HEK293T (cell line): ENCODE results near the gene CIZ1.

Experiments used
- CTCF ChIA-PET: fragments of 350-600 bp; formaldehyde crosslinking; extraction: SDS; loops from one replicate; lab custom pipeline; 2021; ENCODE audit warnings: antibody characterized with exemption, inconsistent platforms; lab: Yijun Ruan, JAX
- POLR2A ChIA-PET: fragments of 350-600 bp; formaldehyde crosslinking; extraction: SDS; loops from one replicate; lab custom pipeline; 2020; ENCODE audit warnings: antibody characterized with exemption, inconsistent platforms; lab: Yijun Ruan, JAX
- DNase-seq: peaks from one replicate; pipeline ENCODE4 v3.0.0; 2012; ENCODE audit warnings: mixed read lengths; ENCODE audit errors: extremely low spot score
- ARNT ChIP-seq: fragments of 450-650 bp; IDR thresholded peaks from 2 replicates; pipeline ENCODE4 v1.6.1; 2017; ENCODE audit warnings: mild to moderate bottlenecking
- BHLHE40 ChIP-seq: fragments of 450-650 bp; IDR thresholded peaks from 2 replicates; pipeline ENCODE4 v1.6.1; 2016; ENCODE audit warnings: mild to moderate bottlenecking, moderate library complexity, borderline replicate concordance
- CTBP1 ChIP-seq: fragments of 450-650 bp; IDR thresholded peaks from 2 replicates; pipeline ENCODE4 v1.6.1; 2016; ENCODE audit warnings: borderline replicate concordance
- ELF4 ChIP-seq: fragments of 450-650 bp; IDR thresholded peaks from 2 replicates; pipeline ENCODE4 v1.6.1; 2017; ENCODE audit warnings: antibody characterized with exemption
- FOXA1 ChIP-seq: fragments of 450-650 bp; IDR thresholded peaks from 2 replicates; pipeline ENCODE4 v1.6.1; 2016; ENCODE audit warnings: mild to moderate bottlenecking
- FOXK2 ChIP-seq: fragments of 450-650 bp; IDR thresholded peaks from 2 replicates; pipeline ENCODE4 v1.6.1; 2016; ENCODE audit warnings: mild to moderate bottlenecking
- FOXM1 ChIP-seq: fragments of 450-650 bp; IDR thresholded peaks from 2 replicates; pipeline ENCODE4 v1.6.1; 2017; ENCODE audit warnings: mild to moderate bottlenecking, borderline replicate concordance
- HDGF ChIP-seq: fragments of 450-650 bp; IDR thresholded peaks from 2 replicates; pipeline ENCODE4 v1.6.1; 2017; ENCODE audit warnings: antibody characterized with exemption, borderline replicate concordance
- L3MBTL2 ChIP-seq: fragments of 450-650 bp; conservative IDR thresholded peaks from 2 replicates; pipeline ENCODE4 v1.6.1; 2016; ENCODE audit warnings: mild to moderate bottlenecking
- LEF1 ChIP-seq: fragments of 450-650 bp; IDR thresholded peaks from 2 replicates; pipeline ENCODE4 v1.6.1; 2017; ENCODE audit warnings: mild to moderate bottlenecking, borderline replicate concordance
- NFRKB ChIP-seq: fragments of 450-650 bp; IDR thresholded peaks from 2 replicates; pipeline ENCODE4 v1.6.1; 2016; ENCODE audit warnings: mild to moderate bottlenecking, moderate library complexity
- PKNOX1 ChIP-seq: fragments of 450-650 bp; IDR thresholded peaks from 2 replicates; pipeline ENCODE4 v1.6.1; 2016
- SP1 ChIP-seq: fragments of 450-650 bp; IDR thresholded peaks from 2 replicates; pipeline ENCODE4 v1.6.1; 2017
- SUZ12 ChIP-seq: fragments of 450-650 bp; IDR thresholded peaks from 2 replicates; pipeline ENCODE4 v1.6.1; 2016; ENCODE audit warnings: mild to moderate bottlenecking
- TARDBP ChIP-seq: fragments of 450-650 bp; IDR thresholded peaks from 2 replicates; pipeline ENCODE4 v1.6.1; 2016
- ZNF384 ChIP-seq: fragments of 450-650 bp; IDR thresholded peaks from 2 replicates; pipeline ENCODE4 v1.6.1; 2016

Gene CIZ1

DNA sequence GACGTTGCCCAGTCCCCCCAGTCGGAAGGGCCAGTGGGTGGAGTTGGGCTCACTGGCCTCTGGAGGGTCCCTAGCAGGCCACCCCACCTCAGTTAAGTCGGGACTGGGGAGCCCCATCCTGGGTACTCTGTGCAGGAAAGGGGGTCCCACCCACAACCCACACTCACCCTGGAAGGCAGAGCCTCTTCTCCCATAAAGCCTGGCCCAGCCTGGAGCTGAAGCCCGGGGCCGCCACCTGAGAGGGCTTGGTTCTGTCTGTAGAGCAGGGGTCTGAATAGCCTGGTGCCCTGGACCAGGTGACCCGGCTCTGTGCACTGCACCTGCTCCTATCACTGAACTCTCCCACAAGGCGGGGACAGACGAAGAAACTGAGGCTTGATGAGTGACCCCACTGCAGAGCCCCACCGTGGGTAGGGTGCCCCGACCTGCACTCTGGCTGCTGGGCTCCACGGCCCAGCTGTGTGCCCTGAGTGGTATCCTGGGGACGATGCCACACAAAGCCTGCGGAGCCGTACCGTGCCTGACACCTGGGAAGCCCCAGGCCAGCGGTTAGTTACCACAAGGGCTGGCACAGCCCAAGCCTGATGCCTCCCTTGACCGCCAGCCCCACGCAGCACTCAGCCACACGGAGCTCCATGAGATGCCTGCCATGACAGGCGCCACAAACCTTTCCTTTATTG lies 71.2 kb downstream of the CIZ1 start:
- DNase-seq: no peak
- no peak for TF ChIP-seq CTBP1
- no peak for TF ChIP-seq FOXK2
- TF ChIP-seq HDGF: no peak
- no peak for TF ChIP-seq SP1
- no peak for TF ChIP-seq SUZ12
- no peak for TF ChIP-seq LEF1
- TF ChIP-seq FOXA1: no peak
- TF ChIP-seq BHLHE40: no peak
- TF ChIP-seq ELF4: no peak
- no peak for TF ChIP-seq TARDBP
- no peak for TF ChIP-seq L3MBTL2
- no peak for TF ChIP-seq ZNF384
- CTCF ChIA-PET: interaction anchor here (0.8 to 1.0 kb wide), 2 partner anchors 28 to 29 kb away, joined by 3 to 4 read pairs; no protein-coding TSS in a partner anchor
- POLR2A ChIA-PET: no interaction called here

GRCh38 chr9:128118971-128119665 lies 72.3 kb downstream of the CIZ1 start:
- TF ChIP-seq HDGF (no peak), ARNT (no peak), CTBP1 (no peak), LEF1 (no peak), PKNOX1 (no peak), ELF4 (no peak), L3MBTL2 (no peak), FOXM1 (no peak), NFRKB (no peak), SP1 (no peak), TARDBP (no peak), BHLHE40 (no peak), FOXA1 (no peak), FOXK2 (no peak), ZNF384 (no peak)
- ChIA-PET CTCF (interaction anchor here (1.0 kb wide), 1 partner anchor 27 kb away, joined by 3 read pairs; no protein-coding TSS in a partner anchor), POLR2A (no interaction called here)
- no peak for DNase-seq

DNA sequence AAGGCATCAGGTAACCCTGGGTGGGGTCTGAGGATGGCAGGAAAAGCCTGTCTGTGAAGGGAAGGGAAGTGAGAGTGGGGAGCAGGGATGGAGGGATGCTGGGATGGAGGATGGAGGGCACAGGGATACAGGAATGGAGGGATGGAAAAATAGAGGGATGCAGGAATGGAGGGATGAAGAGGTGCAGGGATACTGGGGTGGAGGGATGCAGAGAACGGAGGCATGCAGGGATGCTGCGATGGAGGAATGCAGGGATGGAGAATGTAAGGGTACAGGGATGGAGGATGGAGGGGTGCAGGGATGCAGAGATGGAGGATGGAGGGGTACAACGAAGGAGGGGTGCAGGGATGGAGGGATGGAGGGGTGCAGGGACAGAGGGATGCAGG lies 72.9 kb downstream of the CIZ1 start:
- CTCF ChIA-PET: interaction anchor here (0.8 to 1.8 kb wide), 8 partner anchors 8 to 74 kb away, joined by 3 to 12 read pairs (median 6); no protein-coding TSS in a partner anchor
- POLR2A ChIA-PET: no interaction called here
- TF ChIP-seq SUZ12 (no peak), SP1 (no peak), BHLHE40 (no peak), FOXA1 (no peak), L3MBTL2 (no peak), TARDBP (no peak), CTBP1 (no peak), FOXK2 (no peak), HDGF (no peak), ZNF384 (no peak), PKNOX1 (no peak), NFRKB (no peak), ARNT (no peak), ELF4 (no peak)
- no peak for DNase-seq

DNA sequence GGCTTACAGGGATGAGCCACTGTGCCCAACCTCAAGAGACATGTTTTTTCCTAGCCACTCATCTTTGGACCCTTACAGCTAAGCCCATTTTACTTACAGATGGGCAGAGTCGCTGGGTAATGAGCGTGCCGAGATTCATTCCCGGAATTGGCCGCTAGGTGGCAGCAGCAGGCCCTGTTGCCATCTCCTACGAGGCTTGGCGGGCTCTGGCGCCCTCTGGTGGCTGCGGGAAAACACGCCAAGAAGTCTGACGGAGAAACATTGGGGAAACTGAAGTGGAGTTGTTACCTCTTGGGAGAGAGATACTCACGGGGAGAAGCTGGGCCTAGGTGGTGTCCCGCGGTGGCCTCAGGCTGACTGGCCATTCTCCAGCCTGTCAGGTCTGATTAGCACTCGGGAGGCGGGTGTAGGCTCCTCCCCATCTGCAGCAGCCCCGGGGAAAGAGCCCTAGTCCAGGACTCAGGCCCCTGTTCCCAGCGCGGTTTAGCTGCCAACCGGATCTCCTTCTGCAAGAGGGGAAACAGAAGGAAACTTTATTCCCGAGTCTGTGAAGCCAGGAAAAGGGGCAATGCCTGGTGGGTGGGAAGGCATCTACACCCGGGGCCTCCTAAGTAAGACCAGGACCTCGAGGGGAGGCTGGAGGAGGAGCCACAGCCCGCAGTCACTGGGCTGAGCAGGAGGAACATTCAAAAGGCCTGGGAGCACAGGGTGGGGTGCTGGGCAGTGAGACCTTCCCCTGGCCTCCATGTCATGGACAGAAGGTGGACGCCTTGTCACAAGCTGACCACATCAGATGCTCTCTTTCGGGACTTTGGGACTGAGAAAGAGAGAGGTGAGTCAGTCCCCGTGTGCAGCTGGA lies 73.5 kb downstream of the CIZ1 start:
- ChIA-PET CTCF (interaction anchor here (0.6 to 1.8 kb wide), 24 partner anchors 8 to 461 kb away, joined by 3 to 12 read pairs (median 4); partner anchors contain the start of gene SLC25A25), POLR2A (no interaction called here)
- DNase-seq: peak; percentile 89
- peak; percentile 67 for TF ChIP-seq ARNT
- no peak for TF ChIP-seq ZNF384

DNA sequence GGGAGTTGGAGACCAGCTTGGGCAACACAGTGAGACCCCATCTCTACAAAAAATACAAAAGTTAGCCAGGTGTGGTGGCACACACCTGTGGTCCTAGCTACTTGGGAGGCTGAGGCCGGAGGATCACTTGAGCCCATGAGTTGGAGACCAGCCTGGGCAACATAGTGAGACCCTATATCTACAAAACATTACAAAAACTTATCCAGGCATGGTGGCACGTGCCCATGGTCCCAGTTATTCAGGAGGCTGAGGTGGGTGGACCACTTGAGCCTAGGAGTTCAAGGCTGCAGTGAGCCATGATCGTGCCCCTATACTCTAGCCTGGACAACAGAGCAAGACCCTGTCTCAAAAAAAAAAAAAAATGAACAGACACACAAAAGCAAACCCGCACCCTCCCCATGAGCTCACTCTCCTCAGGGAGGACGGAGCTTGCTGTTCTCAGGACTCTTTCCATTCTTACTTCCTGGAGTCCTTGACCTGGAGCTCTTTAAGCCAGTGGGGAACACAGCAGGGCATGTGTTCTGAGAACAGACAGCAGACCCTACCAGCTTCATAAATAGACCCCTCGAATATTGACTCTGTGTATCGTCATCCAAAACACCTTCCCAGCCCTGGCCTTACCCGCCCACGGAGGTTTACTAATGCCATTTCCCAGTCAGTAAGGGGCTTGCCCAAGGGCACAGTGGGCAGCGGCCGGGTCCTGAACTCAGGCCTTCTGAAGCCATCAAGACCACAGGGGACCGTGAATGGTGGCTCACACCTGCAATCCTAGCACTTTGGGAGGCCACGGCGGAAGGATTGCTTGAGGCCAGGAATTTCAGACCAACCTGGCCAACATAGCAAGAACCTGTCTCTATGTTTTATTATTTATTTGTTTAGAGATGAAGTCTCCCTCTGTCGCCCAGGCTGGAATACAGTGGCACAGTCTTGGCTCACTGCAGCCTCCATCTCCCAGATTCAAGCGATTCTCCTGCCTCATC lies 75.0 kb downstream of the CIZ1 start:
- POLR2A ChIA-PET: interaction anchor here (1.3 kb wide), 1 partner anchor 16 kb away, joined by 3 read pairs; no protein-coding TSS in a partner anchor
- no peak for TF ChIP-seq ELF4
- TF ChIP-seq ZNF384: no peak
- TF ChIP-seq FOXK2: no peak
- TF ChIP-seq FOXA1: no peak
- TF ChIP-seq PKNOX1: no peak
- no peak for TF ChIP-seq L3MBTL2
- no peak for TF ChIP-seq HDGF
- no peak for TF ChIP-seq BHLHE40
- no peak for TF ChIP-seq TARDBP
- TF ChIP-seq CTBP1: no peak
- no peak for TF ChIP-seq ARNT
- no peak for TF ChIP-seq SP1
- TF ChIP-seq NFRKB: no peak
- TF ChIP-seq SUZ12: no peak
- TF ChIP-seq FOXM1: no peak
- TF ChIP-seq LEF1: no peak
- DNase-seq: no peak
- CTCF ChIA-PET: interaction anchor here (0.7 to 1.8 kb wide), 4 partner anchors 8 to 174 kb away, joined by 3 to 12 read pairs (median 4); no protein-coding TSS in a partner anchor
